T-cell (primary cell): ENCODE data around the gene PARD3. TPM values are rescaled to one million over a fixed set of nuclear protein-coding genes. Genes with fewer than 3 reads are reported as not detected.

Source experiments
- ATAC-seq, 4 experiments: fragments of 200-7000 bp in 3 of 4; fragments of 150-1000 bp in 1 of 4; cut with Tn5 transposase; replicated peaks in 1 of 4; 1 replicate in 3 of 4; 2 replicates in 1 of 4; pipeline ENCODE4 v1.10.0; 2021; ENCODE audit warnings: moderate library complexity in 3 of 4, mild to moderate bottlenecking in 2 of 4, moderate number of reproducible peaks in 1 of 4
- CTCF ChIA-PET, 2 donors: fragments of 300-600 bp; sonication (Branson Sonifier 250); formaldehyde crosslinking; loops; one replicate each; lab custom pipeline; 2022; ENCODE audit warnings: antibody characterized with exemption in 2 of 2; lab: Charles Lee
- POLR2A ChIA-PET, 2 donors: fragments of 300-600 bp; sonication (Branson Sonifier 250); formaldehyde crosslinking; loops; one replicate each; lab custom pipeline; 2022; ENCODE audit warnings: antibody characterized with exemption in 2 of 2; lab: Charles Lee
- DNase-seq, 35 experiments: peaks; one replicate each; pipeline versions ENCODE4 v3.0.0 to v3.0.0-alpha.2; 2013 to 2023
- H3K27ac ChIP-seq: one replicate; pipeline ENCODE4 v1.5.1; 2013; ENCODE audit warnings: low read length
- H3K27me3 ChIP-seq, 2 experiments: replicated peaks in 1 of 2; 1 replicate in 1 of 2; 2 replicates in 1 of 2; pipeline versions ENCODE4 v1.6.1 to v1.7.0; 2013; ENCODE audit warnings: low read length in 1 of 2, mixed read lengths in 1 of 2; ENCODE audit not compliant: control insufficient read depth in 2 of 2, insufficient read depth in 2 of 2; ENCODE audit errors: extremely low read depth in 1 of 2
- H3K36me3 ChIP-seq, 2 donors: 1 replicate in 1 of 2; 2 replicates in 1 of 2; pipeline versions ENCODE4 v1.6.1 to v1.7.0; 2013; ENCODE audit warnings: low read length in 1 of 2; ENCODE audit not compliant: control insufficient read depth in 2 of 2, insufficient read depth in 1 of 2; ENCODE audit errors: extremely low read depth in 1 of 2
- H3K4me1 ChIP-seq, 2 experiments: 1 replicate in 1 of 2; 2 replicates in 1 of 2; pipeline versions ENCODE4 v1.6.1 to v1.7.0; 2013; ENCODE audit warnings: low read length in 2 of 2, mixed read lengths in 1 of 2; ENCODE audit not compliant: insufficient read depth in 2 of 2, control insufficient read depth in 1 of 2; ENCODE audit errors: extremely low read depth in 1 of 2
- H3K4me3 ChIP-seq, 2 donors: 1 replicate in 1 of 2; 2 replicates in 1 of 2; pipeline versions ENCODE4 v1.5.1 to v1.7.0; 2013; ENCODE audit warnings: mild to moderate bottlenecking in 2 of 2, low read length in 1 of 2, moderate library complexity in 1 of 2; ENCODE audit not compliant: control insufficient read depth in 1 of 2; ENCODE audit errors: extremely low read depth in 1 of 2
- H3K9me3 ChIP-seq: 2 replicates; pipeline ENCODE4 v1.7.0; 2013
- H3K27ac Mint-ChIP-seq, 2 donors: one replicate each; pipeline ENCODE4 v1.8.0; 2020 to 2021; ENCODE audit warnings: mild to moderate bottlenecking in 2 of 2, mixed read lengths in 2 of 2
- H3K27me3 Mint-ChIP-seq, 2 donors: one replicate each; pipeline ENCODE4 v1.8.0; 2021 to 2022; ENCODE audit warnings: mixed read lengths in 2 of 2
- H3K36me3 Mint-ChIP-seq: one replicate; pipeline ENCODE4 v1.8.0; 2021; ENCODE audit warnings: mixed read lengths
- H3K4me1 Mint-ChIP-seq, 3 donors: one replicate each; pipeline ENCODE4 v1.8.0; 2020 to 2022; ENCODE audit warnings: mixed read lengths in 3 of 3, mild to moderate bottlenecking in 1 of 3
- H3K4me3 Mint-ChIP-seq, 3 donors: one replicate each; pipeline ENCODE4 v1.8.0; 2020 to 2022; ENCODE audit warnings: mild to moderate bottlenecking in 3 of 3, mixed read lengths in 3 of 3, moderate library complexity in 3 of 3
- H3K9me3 Mint-ChIP-seq, 3 donors: one replicate each; pipeline ENCODE4 v1.8.0; 2020 to 2022; ENCODE audit warnings: mixed read lengths in 3 of 3
- WGBS: methylation state at CpG from one replicate; pipeline ENCODE4 v1.1.5; 2013; ENCODE audit warnings: missing lambda C conversion rate; ENCODE audit not compliant: insufficient coverage; 5-methylcytosine and 5-hydroxymethylcytosine counted together
- total RNA-seq, 35 experiments: library from RNA in 6 of 35; stranded (reverse) in 6 of 35; fragments of 120-200 nt in 1 of 35; gene quantifications; one replicate each; pipeline versions ENCODE4 v1.2.1 to v1.2.4 and lab custom pipeline; 2013 to 2026

The PARD3 gene
- total RNA-seq, 5 donors from 2014 or later (not counting 1 experiment from before 2014, with no cell fraction given), result 0.36 to 0.92 (median 0.65) TPM

- Histone ChIP-seq H3K9me3 (no peaks in the 10 kb centered on the region), H3K36me3 (no peaks in the 10 kb centered on the region), H3K27me3 (no peaks in the 10 kb centered on the region), H3K4me3 (no peak overlapping the region), H3K27ac (no peak overlapping the region), H3K4me1 (no peaks in the 10 kb centered on the region)
- POLR2A ChIA-PET, result no interaction called here
- CTCF ChIA-PET, result no interaction called here
- no peaks in the 10 kb centered on the region for H3K36me3 Mint-ChIP-seq
- ATAC-seq (no peak), DNase-seq (no peak)
- H3K27me3 Mint-ChIP-seq, result no peaks in the 10 kb centered on the region
- H3K4me3 Mint-ChIP-seq, result no peak overlapping the region
- no peaks in the 10 kb centered on the region for H3K4me1 Mint-ChIP-seq
- H3K27ac Mint-ChIP-seq, result no peak overlapping the region
- H3K9me3 Mint-ChIP-seq, result peaks cover 0 to 3% (median 0%) of the 10 kb centered on the region in 3 donors
- WGBS, result 76% methylated on average over 4 of the region's 11 CpGs
These were observed 127.5 kb downstream of the PARD3 start for GRCh38 chr10:34687434-34688210.

DNA sequence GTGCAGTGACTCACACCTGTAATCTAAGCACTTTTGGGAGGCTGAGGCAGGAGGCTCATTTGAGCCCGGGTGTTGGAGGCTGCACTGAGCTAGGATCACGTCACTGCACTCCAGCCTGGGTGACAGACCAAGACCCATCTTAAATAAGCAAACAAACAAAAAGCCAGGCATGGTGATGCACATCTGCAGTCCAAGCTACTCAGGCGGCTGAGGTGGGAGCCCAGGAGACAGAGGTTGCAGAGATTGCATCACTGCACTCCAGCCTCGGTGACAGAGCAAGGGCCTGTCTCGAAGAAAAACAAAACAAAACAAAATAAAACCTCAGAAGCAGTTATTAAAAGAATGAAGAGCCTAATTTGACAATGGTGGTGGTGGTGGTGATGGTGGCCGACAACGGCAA is 132.5 kb downstream of the PARD3 start:
- Mint-ChIP-seq H3K27me3 (no peaks in the 10 kb centered on the region), H3K27ac (no peak overlapping the region), H3K36me3 (no peaks in the 10 kb centered on the region), H3K4me3 (no peak overlapping the region), H3K9me3 (no peaks in the 10 kb centered on the region), H3K4me1 (no peaks in the 10 kb centered on the region)
- DNase-seq (no peak), ATAC-seq (no peak)
- WGBS, result 89% methylated on average over 3 of the region's 7 CpGs
- no peaks in the 10 kb centered on the region for H3K4me1 ChIP-seq
- no peak overlapping the region for H3K4me3 ChIP-seq
- CTCF ChIA-PET, result no interaction called here
- H3K27ac ChIP-seq, result no peak overlapping the region
- no peaks in the 10 kb centered on the region for H3K9me3 ChIP-seq
- POLR2A ChIA-PET, result no interaction called here
- no peaks in the 10 kb centered on the region for H3K36me3 ChIP-seq
- no peaks in the 10 kb centered on the region for H3K27me3 ChIP-seq

GRCh38 chr10:34681933-34682332 is 133.2 kb downstream of the PARD3 start:
- Mint-ChIP-seq H3K36me3 (no peaks in the 10 kb centered on the region), H3K27ac (no peak overlapping the region), H3K27me3 (no peaks in the 10 kb centered on the region), H3K4me3 (no peak overlapping the region), H3K9me3 (no peaks in the 10 kb centered on the region), H3K4me1 (no peaks in the 10 kb centered on the region)
- no peak overlapping the region for H3K27ac ChIP-seq
- H3K27me3 ChIP-seq, result no peaks in the 10 kb centered on the region
- ChIA-PET CTCF (no interaction called here), POLR2A (no interaction called here)
- H3K9me3 ChIP-seq, result no peaks in the 10 kb centered on the region
- ATAC-seq, result no peak
- H3K36me3 ChIP-seq, result no peaks in the 10 kb centered on the region
- no CpG with 5 or more reads among the region's 5 CpGs for whole genome bisulfite sequencing
- H3K4me3 ChIP-seq, result no peak overlapping the region
- no peaks in the 10 kb centered on the region for H3K4me1 ChIP-seq
- DNase-seq, result no peak

DNA sequence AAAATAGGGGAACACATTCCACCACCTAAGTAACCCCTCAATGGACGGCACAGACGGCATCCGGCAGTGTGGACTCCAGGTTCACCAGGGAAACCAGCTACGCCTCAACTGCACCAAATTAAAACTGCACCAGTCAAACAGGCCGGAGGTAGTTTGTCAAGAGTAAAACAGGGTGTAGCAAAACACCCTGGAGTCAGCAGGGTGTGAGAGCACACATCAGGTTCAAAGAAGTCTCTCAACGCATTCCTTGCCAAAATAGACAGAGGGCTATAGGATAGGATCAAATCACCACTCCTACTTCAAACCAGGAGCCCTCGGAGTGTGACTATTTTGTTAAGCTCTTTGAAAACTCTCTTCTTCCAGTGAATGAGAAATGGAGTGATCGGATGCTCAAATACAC is 135.9 kb downstream of the PARD3 start:
- H3K36me3 ChIP-seq, result no peaks in the 10 kb centered on the region
- Mint-ChIP-seq H3K27ac (no peak overlapping the region), H3K9me3 (no peaks in the 10 kb centered on the region), H3K4me1 (no peaks in the 10 kb centered on the region), H3K4me3 (no peak overlapping the region), H3K27me3 (no peaks in the 10 kb centered on the region), H3K36me3 (no peaks in the 10 kb centered on the region)
- no peak for ATAC-seq
- POLR2A ChIA-PET, result no interaction called here
- CTCF ChIA-PET, result no interaction called here
- no CpG with 5 or more reads among the region's 8 CpGs for WGBS
- no peak overlapping the region for H3K27ac ChIP-seq
- no peak for DNase-seq
- H3K4me1 ChIP-seq, result no peaks in the 10 kb centered on the region
- no peak overlapping the region for H3K4me3 ChIP-seq
- no peaks in the 10 kb centered on the region for H3K9me3 ChIP-seq
- H3K27me3 ChIP-seq, result peaks cover 0 to 3% of the 10 kb centered on the region in 2 experiments

- DNase-seq, result no peak
- Mint-ChIP-seq H3K4me3 (no peak overlapping the region), H3K27me3 (no peaks in the 10 kb centered on the region), H3K36me3 (no peaks in the 10 kb centered on the region), H3K27ac (no peak overlapping the region), H3K9me3 (no peaks in the 10 kb centered on the region), H3K4me1 (no peaks in the 10 kb centered on the region)
- Histone ChIP-seq H3K27ac (no peak overlapping the region), H3K36me3 (no peaks in the 10 kb centered on the region), H3K27me3 (peaks cover 0 to 3% of the 10 kb centered on the region in 2 experiments), H3K4me1 (no peaks in the 10 kb centered on the region), H3K9me3 (no peaks in the 10 kb centered on the region), H3K4me3 (no peak overlapping the region)
- ChIA-PET POLR2A (no interaction called here), CTCF (no interaction called here)
- ATAC-seq, result no peak
- no CpG with 5 or more reads among the region's 4 CpGs for WGBS
These were observed 137.5 kb downstream of the PARD3 start for GRCh38 chr10:34677591-34677990.

DNA sequence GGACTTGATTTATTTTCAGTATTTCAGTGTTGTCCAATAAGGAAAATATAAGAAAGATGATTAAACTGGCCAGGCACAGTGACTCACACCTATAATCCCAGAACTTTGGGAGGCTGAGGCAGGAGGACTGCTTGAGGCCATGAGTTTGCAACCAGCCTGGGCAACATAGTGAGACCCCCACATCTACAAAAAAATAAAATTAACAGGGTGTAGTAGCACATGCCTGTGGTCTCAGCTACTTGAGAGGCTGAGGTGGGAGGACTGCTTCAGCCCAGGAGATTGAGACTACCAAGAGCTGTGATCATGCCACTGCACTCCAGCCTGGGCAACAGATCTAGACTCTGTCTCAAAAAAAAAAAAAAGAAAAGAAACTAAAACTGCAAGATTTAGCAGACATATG is 138.0 kb downstream of the PARD3 start:
- H3K27ac ChIP-seq, result no peak overlapping the region
- H3K4me3 Mint-ChIP-seq, result no peak overlapping the region
- no peak for DNase-seq
- CTCF ChIA-PET, result no interaction called here
- ATAC-seq, result no peak
- no peak overlapping the region for H3K27ac Mint-ChIP-seq
- no peaks in the 10 kb centered on the region for H3K9me3 Mint-ChIP-seq
- H3K36me3 Mint-ChIP-seq, result no peaks in the 10 kb centered on the region
- H3K4me1 ChIP-seq, result no peaks in the 10 kb centered on the region
- no peak overlapping the region for H3K4me3 ChIP-seq
- no peaks in the 10 kb centered on the region for H3K9me3 ChIP-seq
- H3K27me3 Mint-ChIP-seq, result peaks cover 2 to 3% of the 10 kb centered on the region in 2 donors
- no peaks in the 10 kb centered on the region for H3K4me1 Mint-ChIP-seq
- peaks cover 0 to 3% of the 10 kb centered on the region in 2 experiments for H3K27me3 ChIP-seq
- no peaks in the 10 kb centered on the region for H3K36me3 ChIP-seq
- POLR2A ChIA-PET, result no interaction called here
